ENCODE data around the gene CD81.

DNA sequence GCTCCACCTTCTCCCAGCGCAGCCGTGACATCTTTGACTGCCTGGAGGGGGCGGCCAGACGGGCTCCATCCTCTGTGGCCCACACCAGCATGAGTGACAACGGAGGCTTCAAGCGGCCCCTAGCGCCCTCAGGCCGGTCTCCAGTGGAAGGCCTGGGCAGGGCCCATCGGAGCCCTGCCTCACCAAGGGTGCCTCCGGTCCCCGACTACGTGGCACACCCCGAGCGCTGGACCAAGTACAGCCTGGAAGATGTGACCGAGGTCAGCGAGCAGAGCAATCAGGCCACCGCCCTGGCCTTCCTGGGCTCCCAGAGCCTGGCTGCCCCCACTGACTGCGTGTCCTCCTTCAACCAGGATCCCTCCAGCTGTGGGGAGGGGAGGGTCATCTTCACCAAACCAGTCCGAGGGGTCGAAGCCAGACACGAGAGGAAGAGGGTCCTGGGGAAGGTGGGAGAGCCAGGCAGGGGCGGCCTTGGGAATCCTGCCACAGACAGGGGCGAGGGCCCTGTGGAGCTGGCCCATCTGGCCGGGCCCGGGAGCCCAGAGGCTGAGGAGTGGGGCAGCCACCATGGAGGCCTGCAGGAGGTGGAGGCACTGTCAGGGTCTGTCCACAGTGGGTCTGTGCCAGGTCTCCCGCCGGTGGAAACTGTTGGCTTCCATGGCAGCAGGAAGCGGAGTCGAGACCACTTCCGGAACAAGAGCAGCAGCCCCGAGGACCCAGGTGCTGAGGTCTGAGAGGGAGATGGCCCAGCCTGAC lies 26.0 kb downstream of the CD81 start:
- TF ChIP-seq, protein P1, sequence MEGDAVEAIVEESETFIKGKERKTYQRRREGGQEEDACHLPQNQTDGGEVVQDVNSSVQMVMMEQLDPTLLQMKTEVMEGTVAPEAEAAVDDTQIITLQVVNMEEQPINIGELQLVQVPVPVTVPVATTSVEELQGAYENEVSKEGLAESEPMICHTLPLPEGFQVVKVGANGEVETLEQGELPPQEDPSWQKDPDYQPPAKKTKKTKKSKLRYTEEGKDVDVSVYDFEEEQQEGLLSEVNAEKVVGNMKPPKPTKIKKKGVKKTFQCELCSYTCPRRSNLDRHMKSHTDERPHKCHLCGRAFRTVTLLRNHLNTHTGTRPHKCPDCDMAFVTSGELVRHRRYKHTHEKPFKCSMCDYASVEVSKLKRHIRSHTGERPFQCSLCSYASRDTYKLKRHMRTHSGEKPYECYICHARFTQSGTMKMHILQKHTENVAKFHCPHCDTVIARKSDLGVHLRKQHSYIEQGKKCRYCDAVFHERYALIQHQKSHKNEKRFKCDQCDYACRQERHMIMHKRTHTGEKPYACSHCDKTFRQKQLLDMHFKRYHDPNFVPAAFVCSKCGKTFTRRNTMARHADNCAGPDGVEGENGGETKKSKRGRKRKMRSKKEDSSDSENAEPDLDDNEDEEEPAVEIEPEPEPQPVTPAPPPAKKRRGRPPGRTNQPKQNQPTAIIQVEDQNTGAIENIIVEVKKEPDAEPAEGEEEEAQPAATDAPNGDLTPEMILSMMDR (IDR thresholded peaks at IDR 0.05) = no peak
- no peak for TF ChIP-seq POLR2A (IDR thresholded peaks at IDR 0.05)

Data from suprapubic skin (tissue), 3 donors.